HG03064 (cell line): ENCODE measurements around the gene PPP2R5C.

ENCODE experiments used
- ATAC-seq: cut with Tn5 transposase; IDR thresholded peaks from one replicate; pipeline ENCODE4 v1.9.1; 2021; ENCODE audit warnings: low read depth; ENCODE audit not compliant: unreplicated experiment

PPP2R5C gene

GRCh38 chr14:101810897-101811621 lies 49.5 kb downstream of the PPP2R5C start:
- ATAC-seq = no peak

GRCh38 chr14:101812071-101812470 lies 50.6 kb downstream of the PPP2R5C start:
- no peak for ATAC-seq

- ATAC-seq = no peak
Measured at GRCh38 chr14:101813171-101813759, 51.8 kb downstream of the PPP2R5C start.

- ATAC-seq = no peak
Measured at GRCh38 chr14:101813833-101814232, 52.3 kb downstream of the PPP2R5C start.

GRCh38 chr14:101814934-101815333 lies 53.4 kb downstream of the PPP2R5C start:
- ATAC-seq = no peak

- ATAC-seq = no peak
Measured at GRCh38 chr14:101815994-101816393, 54.5 kb downstream of the PPP2R5C start.

- no peak for ATAC-seq
Measured at GRCh38 chr14:101817501-101818001, 56.0 kb downstream of the PPP2R5C start.

GRCh38 chr14:101819251-101819990 lies 57.9 kb downstream of the PPP2R5C start:
- no peak for ATAC-seq

GRCh38 chr14:101820283-101820798 lies 58.8 kb downstream of the PPP2R5C start:
- ATAC-seq = no peak

GRCh38 chr14:101821528-101821927 lies 60.0 kb downstream of the PPP2R5C start:
- ATAC-seq = no peak

GRCh38 chr14:101823066-101823465 lies 61.6 kb downstream of the PPP2R5C start:
- no peak for ATAC-seq

GRCh38 chr14:101823511-101824120 lies 62.1 kb downstream of the PPP2R5C start:
- ATAC-seq = peak; percentile 45

- ATAC-seq = peak; percentile 8
Measured at GRCh38 chr14:101824339-101824727, 62.8 kb downstream of the PPP2R5C start.

- ATAC-seq = no peak
Measured at GRCh38 chr14:101825797-101826196, 64.3 kb downstream of the PPP2R5C start.

GRCh38 chr14:101826351-101826750 lies 64.8 kb downstream of the PPP2R5C start:
- ATAC-seq = no peak

GRCh38 chr14:101827286-101827685 lies 65.8 kb downstream of the PPP2R5C start:
- no peak for ATAC-seq

GRCh38 chr14:101828046-101828445 lies 66.5 kb downstream of the PPP2R5C start:
- no peak for ATAC-seq

- no peak for ATAC-seq
Measured at GRCh38 chr14:101830271-101830670, 68.8 kb downstream of the PPP2R5C start.

- ATAC-seq = no peak
Measured at GRCh38 chr14:101833045-101833444, 71.5 kb downstream of the PPP2R5C start.

- ATAC-seq = no peak
Measured at GRCh38 chr14:101834397-101834796, 72.9 kb downstream of the PPP2R5C start.
